IMR-90 (cell line): ENCODE data around the gene CDC42EP4. TPM values are rescaled to one million over a fixed set of nuclear protein-coding genes. Genes with fewer than 3 reads are reported as not detected.

Experiments
- ATAC-seq: fragments of 200-7000 bp; cut with Tn5 transposase; 2 replicates; pipeline ENCODE4 v1.9.1; 2020; ENCODE audit warnings: low read depth, mild to moderate bottlenecking, moderate library complexity
- BruUV-seq: library from RNA; stranded (reverse); fragments of 400-500 nt; replicated peaks from 2 replicates; lab custom pipeline; 2021; lab: Mats Ljungman, UMichigan
- CTCF ChIA-PET: fragments of 300-600 bp; formaldehyde crosslinking; extraction: SDS; loops from one replicate; lab custom pipeline; 2021; ENCODE audit warnings: antibody characterized with exemption; lab: Yijun Ruan, JAX
- POLR2A ChIA-PET: fragments of 300-600 bp; sonication (Branson Sonifier 250); formaldehyde crosslinking; loops from one replicate; lab custom pipeline; 2022; ENCODE audit warnings: antibody characterized with exemption; ENCODE audit not compliant: unreplicated experiment; lab: Charles Lee
- DNase-seq: peaks from one replicate; pipeline ENCODE4 v3.0.0; 2013
- H2AFZ ChIP-seq: replicated peaks from 2 replicates; pipeline ENCODE3; 2013; ENCODE audit warnings: low read length, mild to moderate bottlenecking; ENCODE audit not compliant: poor library complexity
- H2AK5ac ChIP-seq: 2 replicates; pipeline ENCODE4 v1.6.1; 2013; ENCODE audit warnings: low read depth, low read length, inconsistent platforms
- H2AK9ac ChIP-seq: replicated peaks from 2 replicates; pipeline ENCODE3; 2013; ENCODE audit warnings: mild to moderate bottlenecking, low read depth, low read length, moderate library complexity; ENCODE audit not compliant: poor library complexity
- H2BK120ac ChIP-seq: 2 replicates; pipeline ENCODE4 v1.6.1; 2013; ENCODE audit warnings: low read depth, low read length, inconsistent platforms
- H2BK15ac ChIP-seq: 3 replicates; pipeline ENCODE4 v1.6.1; 2013; ENCODE audit warnings: low read depth, low read length, inconsistent platforms
- H2BK20ac ChIP-seq: 2 replicates; pipeline ENCODE4 v1.6.1; 2013; ENCODE audit warnings: low read depth, mild to moderate bottlenecking, inconsistent platforms, low read length, moderate library complexity
- H2BK5ac ChIP-seq: 2 replicates; pipeline ENCODE4 v1.6.1; 2013; ENCODE audit warnings: mild to moderate bottlenecking, low read depth, low read length, inconsistent platforms; ENCODE audit not compliant: poor library complexity, severe bottlenecking
- H3K14ac ChIP-seq: replicated peaks from 2 replicates; pipeline ENCODE4 v1.6.1; 2013; ENCODE audit warnings: low read depth, low read length, inconsistent platforms
- H3K18ac ChIP-seq: 2 replicates; pipeline ENCODE4 v1.6.1; 2013; ENCODE audit warnings: low read depth, low read length, control low read depth
- H3K23ac ChIP-seq: 2 replicates; pipeline ENCODE4 v1.6.1; 2013; ENCODE audit warnings: low read depth, low read length, inconsistent platforms
- H3K27ac ChIP-seq: 2 replicates; pipeline ENCODE4 v1.5.1; 2013; ENCODE audit warnings: mild to moderate bottlenecking, control low read depth, low read length; ENCODE audit not compliant: insufficient read depth
- H3K27me3 ChIP-seq: 2 replicates; pipeline ENCODE4 v1.6.1; 2013; ENCODE audit warnings: low read length; ENCODE audit not compliant: control insufficient read depth, insufficient read depth
- H3K36me3 ChIP-seq: 2 replicates; pipeline ENCODE4 v1.6.1; 2013; ENCODE audit warnings: low read length, mixed read lengths; ENCODE audit not compliant: control insufficient read depth, insufficient read depth
- H3K4ac ChIP-seq: 2 replicates; pipeline ENCODE4 v1.6.1; 2013; ENCODE audit warnings: low read depth, low read length, inconsistent platforms
- H3K4me1 ChIP-seq: 2 replicates; pipeline ENCODE4 v1.6.1; 2013; ENCODE audit warnings: low read length, mixed read lengths; ENCODE audit not compliant: control insufficient read depth, insufficient read depth
- H3K4me2 ChIP-seq: 2 replicates; pipeline ENCODE4 v1.6.1; 2013; ENCODE audit warnings: low read depth, mild to moderate bottlenecking, control low read depth, low read length, moderate library complexity
- H3K4me3 ChIP-seq: 2 replicates; pipeline ENCODE4 v1.5.1; 2013; ENCODE audit warnings: low read depth, mild to moderate bottlenecking, control low read depth, low read length, moderate library complexity; ENCODE audit not compliant: insufficient read depth
- H3K56ac ChIP-seq: 2 replicates; pipeline ENCODE4 v1.6.1; 2013; ENCODE audit warnings: low read length, inconsistent platforms; ENCODE audit not compliant: insufficient read depth; ENCODE audit errors: extremely low read depth
- H3K79me1 ChIP-seq, 2 experiments: 2 replicates each; pipeline ENCODE4 v1.6.1; 2013; ENCODE audit warnings: low read length in 2 of 2, inconsistent platforms in 1 of 2, low read depth in 1 of 2
- H3K9ac ChIP-seq: 2 replicates; pipeline ENCODE4 v1.6.1; 2013; ENCODE audit warnings: low read depth, low read length, control low read depth
- H3K9me1 ChIP-seq: 2 replicates; pipeline ENCODE4 v1.6.1; 2013; ENCODE audit warnings: low read length, inconsistent platforms; ENCODE audit not compliant: insufficient read depth
- H3K9me3 ChIP-seq: 2 replicates; pipeline ENCODE4 v1.6.1; 2013; ENCODE audit warnings: low read length; ENCODE audit not compliant: control insufficient read depth, insufficient read depth
- H4K20me1 ChIP-seq: 2 replicates; pipeline ENCODE4 v1.6.1; 2013; ENCODE audit warnings: low read length, inconsistent platforms; ENCODE audit not compliant: insufficient read depth
- H4K5ac ChIP-seq: 2 replicates; pipeline ENCODE4 v1.6.1; 2013; ENCODE audit warnings: mild to moderate bottlenecking, low read depth, low read length, control low read depth
- H4K8ac ChIP-seq, 2 experiments: 2 replicates each; pipeline ENCODE4 v1.6.1; 2013; ENCODE audit warnings: low read depth in 2 of 2, low read length in 2 of 2, control low read depth in 1 of 2, inconsistent platforms in 1 of 2
- H4K91ac ChIP-seq: 2 replicates; pipeline ENCODE4 v1.6.1; 2013; ENCODE audit warnings: low read depth, low read length, inconsistent platforms; ENCODE audit not compliant: insufficient read depth
- BHLHE40 ChIP-seq: fragments of 150-350 bp; IDR thresholded peaks from 2 replicates; pipeline ENCODE4 v1.6.1; 2016; ENCODE audit warnings: mild to moderate bottlenecking, low read depth, low read length
- CEBPB ChIP-seq: IDR thresholded peaks from 2 replicates; pipeline ENCODE4 v1.6.1; 2012; ENCODE audit warnings: low read depth, low read length, improper control_type of control experiment
- CTCF ChIP-seq: conservative IDR thresholded peaks from 2 replicates; pipeline ENCODE4 v1.5.1; 2012; ENCODE audit warnings: mild to moderate bottlenecking, low read depth, low read length, improper control_type of control experiment
- ELK1 ChIP-seq: fragments of 150-350 bp; IDR thresholded peaks from 2 replicates; pipeline ENCODE4 v1.6.1; 2016; ENCODE audit warnings: low read depth, mild to moderate bottlenecking, low read length, moderate library complexity, borderline replicate concordance
- MAZ ChIP-seq: IDR thresholded peaks from 2 replicates; pipeline ENCODE4 v1.6.1; 2012; ENCODE audit warnings: low read depth, mild to moderate bottlenecking, low read length, improper control_type of control experiment, moderate library complexity, borderline replicate concordance
- MXI1 ChIP-seq: IDR thresholded peaks from 2 replicates; pipeline ENCODE4 v1.6.1; 2012; ENCODE audit warnings: low read depth, mild to moderate bottlenecking, low read length, moderate library complexity, borderline replicate concordance
- NFE2L2 ChIP-seq: fragments of 150-350 bp; IDR thresholded peaks from 2 replicates; pipeline ENCODE4 v1.6.1; 2016; ENCODE audit warnings: low read depth, mild to moderate bottlenecking, low read length
- RAD21 ChIP-seq: IDR thresholded peaks from 2 replicates; pipeline ENCODE4 v1.6.1; 2012; ENCODE audit warnings: low read length, improper control_type of control experiment
- WGBS, 2 experiments: methylation state at CpG; one replicate each; pipeline versions ENCODE4 v1.1.5 to v1.1.7; 2013; ENCODE audit warnings: missing lambda C conversion rate in 2 of 2; ENCODE audit not compliant: insufficient read length in 1 of 2; ENCODE audit errors: extremely low coverage in 2 of 2; 5-methylcytosine and 5-hydroxymethylcytosine counted together
- dilution Hi-C: fragments of 300-500 bp; cut with HindIII; formaldehyde crosslinking; loops from one replicate; pipeline ENCODE4 v1.14.3; 2018; ENCODE audit warnings: low sequenced_read_pairs; ENCODE audit not compliant: unreplicated experiment
- in situ Hi-C: fragments of 300-500 bp; cut with MboI; formaldehyde crosslinking; loops from 3 replicates; pipeline ENCODE4 v1.14.3; 2019; ENCODE audit warnings: low sequenced_read_pairs, inconsistent platforms, mixed read lengths
- intact Hi-C: fragments of 100-400 bp; cut with micrococcal nuclease; formaldehyde crosslinking; loops from 2 replicates; pipeline ENCODE4 v1.10.0; 2022
- polyA plus RNA-seq, 3 experiments: library from polyadenylated mRNA; depleted of rRNA; stranded (reverse); fragments of >200 nt; gene quantifications; 2 replicates each; pipeline ENCODE4 v1.2.3, GENCODE V29; 2012; ENCODE audit warnings: low replicate concordance in 1 of 3
- total RNA-seq: library from RNA; depleted of rRNA; stranded (reverse); fragments of >200 nt; gene quantifications from 2 replicates; pipeline ENCODE4 v1.2.3, GENCODE V29; 2012

CDC42EP4 gene
- total and polyA plus RNA-seq, 2 of the 4 experiments (the other 2 are of a cell fraction): 14.3 to 25.8 TPM

- Histone ChIP-seq H3K27ac (no peak overlapping the region), H3K4me1 (peaks cover 46% of the 10 kb centered on the region)
These were observed 22.1 kb downstream of the CDC42EP4 start for GRCh38 chr17:73289549-73290254.

More at GRCh38 chr17:73289549-73290254, 22.1 kb downstream of the CDC42EP4 start:
- ChIA-PET POLR2A (no interaction called here), CTCF (no interaction called here)
- WGBS, 2 experiments: 20% methylated on average over 1 of the region's 7 CpGs; no CpG with 5 or more reads in 1 of the 2 experiments
- no peak overlapping the region for H3K18ac ChIP-seq
- peaks cover 39 to 95% of the 10 kb centered on the region in 2 experiments for H3K79me1 ChIP-seq
- ATAC-seq (no peak), DNase-seq (no peak)
- TF ChIP-seq ELK1 (no peak), MAZ (no peak), CEBPB (no peak), CTCF (no peak), NFE2L2 (no peak), BHLHE40 (no peak), MXI1 (no peak), RAD21 (no peak)
- H2AK9ac ChIP-seq: no peak overlapping the region
- H3K14ac ChIP-seq: peak overlapping the region; percentile 47; the same call in 1 of the 2 replicates
- no peak overlapping the region for H2BK15ac ChIP-seq
- H4K8ac ChIP-seq: 0 out of 4 replicates have a peak overlapping the region, but pooled peaks of 1 of the 2 experiments have one; percentile 24
- peaks cover 20% of the 10 kb centered on the region for H3K36me3 ChIP-seq
- peaks cover 37% of the 10 kb centered on the region for H3K9me1 ChIP-seq
- peak overlapping the region; percentile 54; the same call in 1 of the 2 replicates for H2AK5ac ChIP-seq
- in situ Hi-C loops: no loop called here
- H2AFZ ChIP-seq: no peak overlapping the region
- dilution Hi-C loops: no loop called here
- peak overlapping the region; percentile 47; the same call in 1 of the 2 replicates for H3K4ac ChIP-seq
- H3K4me2 ChIP-seq: no peak overlapping the region; the same call in 1 of the 2 replicates
- H4K91ac ChIP-seq: no peak overlapping the region
- H2BK120ac ChIP-seq: no peak overlapping the region
- no peak overlapping the region for H2BK20ac ChIP-seq
- H3K56ac ChIP-seq: no peak overlapping the region
- H4K20me1 ChIP-seq: peaks cover 81% of the 10 kb centered on the region
- no peaks in the 10 kb centered on the region for H3K9me3 ChIP-seq
- no peak overlapping the region for H2BK5ac ChIP-seq
- BruUV-seq: no TSS peak
- 0 out of 2 replicates have a peak overlapping the region, but pooled peaks have one; percentile 1 for H3K23ac ChIP-seq
- no peaks in the 10 kb centered on the region for H3K27me3 ChIP-seq
- H3K4me3 ChIP-seq: no peak overlapping the region
- H4K5ac ChIP-seq: no peak overlapping the region
- no peak overlapping the region for H3K9ac ChIP-seq
- intact Hi-C loops: no loop called here
